Measurements from ENCODE around the gene FHAD1. TPM values are rescaled to one million over a fixed set of nuclear protein-coding genes. Genes with fewer than 3 reads are reported as not detected.

The FHAD1 gene
- total RNA-seq, 4 donors from 2014 or later, result under 0.01 to 0.26 (median 0.06) TPM; not detected in 1

- no peaks in the 10 kb centered on the region for H3K9me3 ChIP-seq
- H3K4me3 ChIP-seq, result no peak overlapping the region
- no peak overlapping the region for H3K27ac ChIP-seq (replicated peaks in 1 of 4)
- WGBS, result 50% methylated on average over 7 of the region's 7 CpGs
- no peak for TF ChIP-seq CTCF (IDR thresholded peaks at IDR 0.05)
- no peak for TF ChIP-seq POLR2AphosphoS5 (IDR thresholded peaks at IDR 0.05)
- H3K36me3 ChIP-seq, result no peaks in the 10 kb centered on the region
- DNase-seq (ENCODE audit: extremely low spot score), result no peak
- H3K27me3 ChIP-seq, result no peaks in the 10 kb centered on the region
- intact Hi-C loops (cut with DNase I), result loop anchor here (1.0 to 2.0 kb wide), 2 partner anchors 120 to 145 kb away; partner anchors contain the start of gene TMEM51
- H3K4me1 ChIP-seq, result peaks cover 3 to 10% (median 8%) of the 10 kb centered on the region in 4 donors
These were observed 25.7 kb downstream of the FHAD1 start for GRCh38 chr1:15272782-15273127.

DNA sequence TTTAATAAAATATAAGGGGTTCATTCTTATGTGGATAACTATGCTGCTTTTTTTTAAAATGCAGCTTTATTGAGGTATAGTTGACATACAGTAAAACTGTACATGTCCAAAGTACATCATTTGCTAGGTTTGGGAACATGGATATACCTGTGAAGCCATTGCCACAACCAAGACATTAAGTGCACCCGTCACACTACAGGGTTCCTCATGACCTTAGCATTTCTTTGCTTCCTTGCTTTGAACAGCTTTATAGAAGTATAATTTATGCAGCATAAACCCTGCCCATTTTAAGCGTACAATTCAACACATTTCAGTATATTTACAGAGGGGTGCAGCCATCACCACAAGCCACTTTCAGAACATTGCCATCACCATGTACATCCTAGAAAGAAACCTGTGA, 26.3 kb downstream of the FHAD1 start:
- DNase-seq (ENCODE audit: extremely low spot score), result peak; percentile 19
- no peaks in the 10 kb centered on the region for H3K27me3 ChIP-seq
- TF ChIP-seq POLR2AphosphoS5 (IDR thresholded peaks at IDR 0.05) (no peak), EP300 (IDR thresholded peaks at IDR 0.05) (no peak), POLR2A (IDR thresholded peaks at IDR 0.05; ENCODE audit: low read depth) (no peak), CTCF (IDR thresholded peaks at IDR 0.05) (no peak)
- no peaks in the 10 kb centered on the region for H3K9me3 ChIP-seq
- H3K4me1 ChIP-seq, result peaks cover 3 to 10% (median 8%) of the 10 kb centered on the region in 4 donors
- H3K4me3 ChIP-seq, result no peak overlapping the region
- intact Hi-C loops (cut with DNase I), result loop anchor here (2.0 kb wide), 1 partner anchor 120 kb away; the partner anchor contains the start of gene TMEM51
- H3K27ac ChIP-seq (replicated peaks in 1 of 4), result no peak overlapping the region
- no peaks in the 10 kb centered on the region for H3K36me3 ChIP-seq
- WGBS, result 82% methylated on average over 2 of the region's 2 CpGs

GRCh38 chr1:15275921-15276683, 29.1 kb downstream of the FHAD1 start:
- intact Hi-C loops (cut with DNase I), result no loop called here
- Histone ChIP-seq H3K36me3 (no peaks in the 10 kb centered on the region), H3K27me3 (no peaks in the 10 kb centered on the region), H3K4me1 (peaks cover 3 to 10% (median 8%) of the 10 kb centered on the region in 4 donors), H3K4me3 (no peak overlapping the region), H3K27ac (replicated peaks in 1 of 4) (no peak overlapping the region), H3K9me3 (no peaks in the 10 kb centered on the region)
- TF ChIP-seq POLR2A (IDR thresholded peaks at IDR 0.05; ENCODE audit: low read depth), result no peak
- no peak for TF ChIP-seq POLR2AphosphoS5 (IDR thresholded peaks at IDR 0.05)
- no peak for TF ChIP-seq CTCF (IDR thresholded peaks at IDR 0.05)
- TF ChIP-seq EP300 (IDR thresholded peaks at IDR 0.05), result no peak
- WGBS, result 89% methylated on average over 10 of the region's 10 CpGs
- DNase-seq (ENCODE audit: extremely low spot score), result peak; percentile 91

DNA sequence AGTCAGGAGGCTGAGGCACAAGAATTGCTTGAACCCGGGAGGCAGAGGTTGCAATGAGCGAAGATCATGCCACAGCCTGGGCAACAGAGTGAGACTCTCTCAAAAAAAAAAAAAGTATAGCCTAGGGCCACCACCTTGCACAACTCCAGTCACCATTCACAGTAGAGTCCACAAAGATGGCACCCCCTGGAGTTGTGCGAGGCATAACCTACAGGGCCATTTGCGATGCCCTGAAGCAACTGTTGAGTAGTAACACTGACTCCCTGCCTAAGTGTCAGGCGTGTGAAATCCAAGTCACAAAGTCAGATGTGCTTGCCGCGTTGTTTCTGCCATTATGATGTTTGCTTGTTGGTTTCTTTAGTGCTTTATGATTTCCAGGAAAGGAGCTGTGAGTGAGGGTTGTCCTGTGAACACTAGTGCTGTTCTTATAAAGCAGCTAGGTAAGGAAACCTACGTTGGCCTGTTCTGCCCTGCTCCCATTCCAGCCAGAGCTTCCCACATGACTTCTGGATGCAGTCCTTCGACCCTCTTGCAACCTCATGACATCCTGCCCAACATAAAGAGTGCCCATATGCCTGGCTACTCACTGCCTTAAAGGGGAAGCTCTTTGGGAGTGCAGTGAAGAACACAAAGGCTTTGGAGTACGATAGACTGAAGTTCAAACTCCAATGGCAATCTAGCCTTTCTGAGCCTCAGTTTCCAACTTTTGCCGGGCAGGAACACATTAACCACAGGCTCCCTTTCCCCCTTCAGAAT, 29.8 kb downstream of the FHAD1 start:
- Histone ChIP-seq H3K4me1 (peaks cover 3 to 12% (median 9%) of the 10 kb centered on the region in 4 donors), H3K27ac (replicated peaks in 1 of 4) (no peak overlapping the region), H3K27me3 (no peaks in the 10 kb centered on the region), H3K9me3 (no peaks in the 10 kb centered on the region), H3K4me3 (no peak overlapping the region), H3K36me3 (no peaks in the 10 kb centered on the region)
- DNase-seq (ENCODE audit: extremely low spot score), result no peak
- TF ChIP-seq POLR2AphosphoS5 (IDR thresholded peaks at IDR 0.05), result no peak
- TF ChIP-seq EP300 (IDR thresholded peaks at IDR 0.05), result no peak
- no peak for TF ChIP-seq CTCF (IDR thresholded peaks at IDR 0.05)
- TF ChIP-seq POLR2A (IDR thresholded peaks at IDR 0.05; ENCODE audit: low read depth), result no peak
- 88% methylated on average over 11 of the region's 11 CpGs for WGBS
- intact Hi-C loops (cut with DNase I), result no loop called here

Measured in esophagus muscularis mucosa (tissue), 4 donors.